ENCODE data around the gene FGD3. TPM values are rescaled to one million over a fixed set of nuclear protein-coding genes. Genes with fewer than 3 reads are reported as not detected.

Gene FGD3
- total RNA-seq, 3 donors from 2014 or later = 10.2 to 18.0 (median 10.4) TPM

DNA sequence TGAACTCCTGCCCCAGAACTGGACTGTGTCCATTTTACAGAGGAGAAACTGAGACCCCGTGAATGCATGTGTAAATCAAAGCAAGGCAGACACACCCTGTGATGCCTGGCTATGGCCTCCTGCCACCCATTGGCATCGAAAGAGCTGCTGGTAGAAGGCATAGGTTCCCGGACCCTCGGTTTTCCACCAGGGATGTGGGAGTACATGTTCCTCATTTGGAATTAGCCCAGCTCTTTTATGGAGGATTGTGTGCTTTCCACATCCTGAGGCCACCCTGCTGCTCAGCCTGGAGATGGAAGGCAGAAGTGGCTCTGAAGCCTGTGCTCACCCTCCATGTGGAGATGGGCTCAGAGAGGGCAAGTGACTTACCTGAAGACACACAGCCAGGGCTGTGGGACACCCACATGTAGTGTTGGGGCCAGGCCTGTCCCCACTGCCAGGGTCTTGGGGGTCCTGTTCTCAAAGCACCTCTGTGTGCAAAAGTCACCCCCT lies 114.0 kb downstream of the FGD3 start:
- H3K9me3 ChIP-seq = no peaks in the 10 kb centered on the region
- peak overlapping the region in 1 of 2 donors; percentile 43 for H3K27ac ChIP-seq
- TF ChIP-seq POLR2A (IDR thresholded peaks at IDR 0.05) = no peak
- no peak for TF ChIP-seq POLR2AphosphoS5 (IDR thresholded peaks at IDR 0.05)
- TF ChIP-seq, protein P1, sequence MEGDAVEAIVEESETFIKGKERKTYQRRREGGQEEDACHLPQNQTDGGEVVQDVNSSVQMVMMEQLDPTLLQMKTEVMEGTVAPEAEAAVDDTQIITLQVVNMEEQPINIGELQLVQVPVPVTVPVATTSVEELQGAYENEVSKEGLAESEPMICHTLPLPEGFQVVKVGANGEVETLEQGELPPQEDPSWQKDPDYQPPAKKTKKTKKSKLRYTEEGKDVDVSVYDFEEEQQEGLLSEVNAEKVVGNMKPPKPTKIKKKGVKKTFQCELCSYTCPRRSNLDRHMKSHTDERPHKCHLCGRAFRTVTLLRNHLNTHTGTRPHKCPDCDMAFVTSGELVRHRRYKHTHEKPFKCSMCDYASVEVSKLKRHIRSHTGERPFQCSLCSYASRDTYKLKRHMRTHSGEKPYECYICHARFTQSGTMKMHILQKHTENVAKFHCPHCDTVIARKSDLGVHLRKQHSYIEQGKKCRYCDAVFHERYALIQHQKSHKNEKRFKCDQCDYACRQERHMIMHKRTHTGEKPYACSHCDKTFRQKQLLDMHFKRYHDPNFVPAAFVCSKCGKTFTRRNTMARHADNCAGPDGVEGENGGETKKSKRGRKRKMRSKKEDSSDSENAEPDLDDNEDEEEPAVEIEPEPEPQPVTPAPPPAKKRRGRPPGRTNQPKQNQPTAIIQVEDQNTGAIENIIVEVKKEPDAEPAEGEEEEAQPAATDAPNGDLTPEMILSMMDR (IDR thresholded peaks at IDR 0.05) = no peak
- no peak for DNase-seq (ENCODE audit: low spot score in 2 of 2)
- intact Hi-C loops (cut with DNase I; ENCODE audit: low total_unique reads) = loop anchor here (10.0 kb wide), 1 partner anchor 1657 kb away; no protein-coding TSS in a partner anchor
- no peaks in the 10 kb centered on the region for H3K36me3 ChIP-seq
- no peaks in the 10 kb centered on the region for H3K27me3 ChIP-seq
- H3K4me3 ChIP-seq = no peak overlapping the region
- H3K4me1 ChIP-seq = peaks cover 4 to 5% of the 10 kb centered on the region in 2 donors

DNA sequence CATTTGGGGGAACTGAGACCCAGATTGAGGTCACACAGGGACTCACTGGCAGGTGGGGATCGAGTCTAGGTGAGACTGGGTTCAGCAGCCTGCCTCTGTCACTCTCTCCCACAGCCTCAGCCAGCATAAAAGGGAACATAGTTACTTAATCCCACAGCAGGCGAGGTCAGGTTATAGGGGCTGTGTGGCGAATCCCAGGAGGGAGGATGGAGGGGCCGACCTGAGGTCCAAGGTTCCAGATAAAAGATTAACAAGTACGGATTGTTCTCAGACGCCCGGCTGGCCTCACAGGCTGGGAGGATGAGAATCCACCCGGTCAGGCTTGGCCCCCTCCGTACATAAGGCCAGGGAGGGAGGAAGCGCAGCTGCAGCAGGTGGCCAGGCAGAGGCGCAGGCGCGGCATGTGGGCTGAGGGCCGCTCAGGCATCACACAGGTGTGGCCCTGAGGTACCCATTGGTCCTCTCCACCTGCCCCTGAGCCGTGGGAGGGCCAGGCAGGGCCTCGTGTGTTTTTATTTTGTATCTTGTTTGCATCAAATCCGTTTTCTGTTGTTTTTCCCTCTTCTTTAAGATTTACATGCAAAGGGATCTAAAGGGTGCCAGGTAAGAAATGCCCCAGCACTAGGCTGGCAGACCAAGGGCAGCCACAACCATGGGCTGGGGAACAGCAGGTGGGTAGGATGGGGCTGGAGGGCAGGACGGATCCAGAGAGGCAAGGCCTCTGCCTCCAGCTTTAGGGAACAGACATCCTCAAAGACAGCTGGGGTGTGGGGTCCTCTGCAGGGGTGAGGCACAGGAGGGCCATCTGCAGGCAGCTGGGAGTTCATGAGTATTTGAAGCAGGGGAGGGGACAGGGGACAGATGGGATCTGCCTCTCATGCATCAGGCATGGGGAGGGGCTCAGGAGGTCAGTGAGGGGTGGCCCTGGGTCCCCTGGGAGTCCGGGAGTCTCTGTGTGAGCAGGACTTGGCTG lies 114.8 kb downstream of the FGD3 start:
- no peak overlapping the region for H3K27ac ChIP-seq
- peaks cover 4 to 5% of the 10 kb centered on the region in 2 donors for H3K4me1 ChIP-seq
- no peaks in the 10 kb centered on the region for H3K9me3 ChIP-seq
- intact Hi-C loops (cut with DNase I; ENCODE audit: low total_unique reads) = loop anchor here (10.0 kb wide), 1 partner anchor 1657 kb away; no protein-coding TSS in a partner anchor
- DNase-seq (ENCODE audit: low spot score in 2 of 2) = no peak
- H3K27me3 ChIP-seq = no peaks in the 10 kb centered on the region
- TF ChIP-seq POLR2AphosphoS5 (IDR thresholded peaks at IDR 0.05) (no peak), POLR2A (IDR thresholded peaks at IDR 0.05) (no peak)
- TF ChIP-seq, protein P1 (IDR thresholded peaks at IDR 0.05) = no peak
- no peaks in the 10 kb centered on the region for H3K36me3 ChIP-seq
- H3K4me3 ChIP-seq = no peak overlapping the region

DNA sequence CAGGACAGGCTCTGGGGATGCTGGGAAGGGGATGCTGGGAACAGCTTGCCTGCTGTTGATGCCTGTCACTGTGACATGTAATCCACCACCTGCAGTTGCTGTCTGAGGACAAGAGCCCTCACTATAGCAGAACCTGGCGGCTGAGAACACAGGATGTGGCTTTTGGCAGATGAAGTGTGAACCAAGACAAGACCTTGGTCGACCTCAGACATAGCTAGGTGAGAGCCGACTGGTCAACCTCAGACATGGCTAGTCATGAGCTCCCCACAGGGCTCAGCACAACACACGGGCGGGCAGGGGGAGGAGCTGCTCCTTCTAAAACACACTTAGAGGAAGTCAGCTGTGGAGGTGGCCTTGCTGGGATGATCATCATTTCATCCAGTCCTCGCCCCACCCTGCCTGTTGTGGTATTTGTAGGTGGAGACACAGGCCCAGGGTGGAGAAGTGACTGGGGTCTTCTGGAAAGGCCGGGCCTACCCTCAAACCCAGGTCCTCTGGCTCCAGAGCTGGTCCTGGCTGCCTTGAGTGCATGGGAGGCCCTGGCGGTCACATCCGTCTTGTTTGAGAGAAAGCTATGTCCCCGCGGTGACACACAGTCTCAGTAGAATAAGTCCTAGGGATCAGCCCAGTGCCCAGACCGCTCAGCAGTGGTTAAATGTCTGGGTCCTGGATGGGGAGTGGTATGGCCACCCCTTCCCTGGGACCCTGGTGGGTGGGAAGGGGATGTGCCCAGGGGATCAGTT lies 117.2 kb downstream of the FGD3 start:
- intact Hi-C loops (cut with DNase I; ENCODE audit: low total_unique reads) = loop anchor here (10.0 kb wide), 1 partner anchor 1660 kb away; no protein-coding TSS in a partner anchor
- Histone ChIP-seq H3K4me3 (no peak overlapping the region), H3K36me3 (no peaks in the 10 kb centered on the region), H3K9me3 (no peaks in the 10 kb centered on the region), H3K4me1 (peaks cover 0 to 4% of the 10 kb centered on the region in 2 donors), H3K27me3 (no peaks in the 10 kb centered on the region), H3K27ac (peak overlapping the region in 1 of 2 donors; percentile 71)
- TF ChIP-seq POLR2A (IDR thresholded peaks at IDR 0.05) (no peak), POLR2AphosphoS5 (IDR thresholded peaks at IDR 0.05) (no peak)
- TF ChIP-seq, protein P1 (IDR thresholded peaks at IDR 0.05) = no peak
- peak in 1 of 2 donors; percentile 34 for DNase-seq (ENCODE audit: low spot score in 2 of 2)

DNA sequence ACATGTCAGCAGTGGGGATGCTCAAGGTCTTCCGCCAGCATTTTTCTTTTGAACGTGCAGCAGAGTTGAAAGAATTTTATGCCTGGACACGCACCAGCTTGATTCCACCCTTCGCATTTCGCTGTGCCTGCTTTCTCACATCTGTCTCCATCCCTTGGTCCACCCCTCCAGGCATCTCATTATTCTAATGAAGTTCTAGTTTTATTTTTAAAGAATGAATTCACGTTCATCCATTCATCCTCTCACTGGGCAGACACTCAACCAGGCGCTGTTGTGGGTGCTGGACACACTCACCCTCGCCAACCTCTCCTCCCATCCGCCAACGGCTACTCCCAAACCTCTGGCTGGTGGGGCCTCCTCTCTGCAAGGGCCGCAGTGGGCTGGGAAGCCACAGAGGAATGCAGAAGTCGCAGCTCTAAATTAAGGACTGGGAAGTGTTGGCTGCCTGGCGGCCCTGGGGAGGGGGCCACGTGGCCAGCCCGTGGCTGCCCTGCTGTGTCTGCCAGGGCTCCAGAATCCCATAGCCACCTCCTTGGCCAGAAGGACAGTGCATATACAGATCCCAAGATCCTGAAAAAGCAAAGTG lies 117.9 kb downstream of the FGD3 start:
- intact Hi-C loops (cut with DNase I; ENCODE audit: low total_unique reads) = loop anchor here (10.0 kb wide), 1 partner anchor 1660 kb away; no protein-coding TSS in a partner anchor
- Histone ChIP-seq H3K4me1 (peaks cover 0 to 4% of the 10 kb centered on the region in 2 donors), H3K4me3 (no peak overlapping the region), H3K27ac (peak overlapping the region in 1 of 2 donors; percentile 71), H3K9me3 (no peaks in the 10 kb centered on the region), H3K27me3 (no peaks in the 10 kb centered on the region), H3K36me3 (no peaks in the 10 kb centered on the region)
- TF ChIP-seq, protein P1 (IDR thresholded peaks at IDR 0.05) = no peak
- TF ChIP-seq POLR2A (IDR thresholded peaks at IDR 0.05) (no peak), POLR2AphosphoS5 (IDR thresholded peaks at IDR 0.05) (no peak)
- no peak for DNase-seq (ENCODE audit: low spot score in 2 of 2)
